HG03135 (cell line): ENCODE data around the gene CREBL2.
"Not testable (repeated sequence)": the region's sequence is repeated elsewhere in the genome, so short reads cannot be mapped to it uniquely, and the experiment has no call there.

Experiments
- ATAC-seq: cut with Tn5 transposase; IDR thresholded peaks from one replicate; pipeline ENCODE4 v1.9.1; 2021; ENCODE audit warnings: mild to moderate bottlenecking, moderate library complexity; ENCODE audit not compliant: unreplicated experiment

The CREBL2 gene, protein sequence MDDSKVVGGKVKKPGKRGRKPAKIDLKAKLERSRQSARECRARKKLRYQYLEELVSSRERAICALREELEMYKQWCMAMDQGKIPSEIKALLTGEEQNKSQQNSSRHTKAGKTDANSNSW

DNA sequence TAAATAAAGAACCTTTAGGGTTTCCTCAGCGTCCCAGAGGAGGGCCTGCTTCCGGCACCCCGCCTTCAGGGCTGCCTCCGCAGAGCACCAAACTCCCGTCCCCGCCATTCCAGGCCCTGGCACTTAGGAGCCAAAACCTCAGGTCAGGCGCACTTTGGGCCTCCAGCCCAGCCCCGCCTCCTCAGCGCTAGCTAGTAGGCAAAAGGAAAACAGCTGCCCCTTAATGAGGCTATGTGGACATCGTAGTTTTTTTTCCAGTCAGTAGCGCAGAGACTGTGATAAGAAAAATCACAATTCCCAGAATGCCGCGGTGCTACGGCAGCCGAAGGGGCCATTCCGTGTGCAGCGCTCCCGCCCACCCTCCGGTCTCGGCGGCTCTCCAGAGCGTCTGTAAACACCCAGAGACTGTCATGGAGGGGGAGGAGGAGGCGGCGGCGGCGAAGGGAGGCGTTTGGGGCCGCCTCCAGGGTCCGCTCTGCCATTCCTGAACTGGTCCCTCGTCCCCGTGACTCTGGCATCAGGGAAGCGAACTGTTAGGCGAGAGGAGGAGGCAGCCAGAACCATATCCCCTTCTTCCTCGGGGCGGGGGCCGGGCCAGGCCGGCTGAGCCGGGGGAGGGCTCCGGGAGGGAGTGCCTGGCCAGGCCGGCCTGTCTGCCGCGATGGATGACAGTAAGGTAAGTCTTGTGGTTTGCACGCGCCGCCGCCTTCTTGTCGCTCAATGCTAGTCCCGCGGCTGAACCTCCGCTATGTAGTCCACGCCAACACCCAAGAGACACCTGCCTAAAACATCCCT lies at the start of gene CREBL2:
TSS of gene CREBL2 (plus strand) at position 365 of the 795 bp plus-strand sequence. CDS start at position 662, 297 bp downstream.
- peak; percentile 73 for ATAC-seq

- ATAC-seq = no peak
These were observed 49.6 kb upstream of the CREBL2 start for GRCh38 chr12:12562016-12562483.

DNA sequence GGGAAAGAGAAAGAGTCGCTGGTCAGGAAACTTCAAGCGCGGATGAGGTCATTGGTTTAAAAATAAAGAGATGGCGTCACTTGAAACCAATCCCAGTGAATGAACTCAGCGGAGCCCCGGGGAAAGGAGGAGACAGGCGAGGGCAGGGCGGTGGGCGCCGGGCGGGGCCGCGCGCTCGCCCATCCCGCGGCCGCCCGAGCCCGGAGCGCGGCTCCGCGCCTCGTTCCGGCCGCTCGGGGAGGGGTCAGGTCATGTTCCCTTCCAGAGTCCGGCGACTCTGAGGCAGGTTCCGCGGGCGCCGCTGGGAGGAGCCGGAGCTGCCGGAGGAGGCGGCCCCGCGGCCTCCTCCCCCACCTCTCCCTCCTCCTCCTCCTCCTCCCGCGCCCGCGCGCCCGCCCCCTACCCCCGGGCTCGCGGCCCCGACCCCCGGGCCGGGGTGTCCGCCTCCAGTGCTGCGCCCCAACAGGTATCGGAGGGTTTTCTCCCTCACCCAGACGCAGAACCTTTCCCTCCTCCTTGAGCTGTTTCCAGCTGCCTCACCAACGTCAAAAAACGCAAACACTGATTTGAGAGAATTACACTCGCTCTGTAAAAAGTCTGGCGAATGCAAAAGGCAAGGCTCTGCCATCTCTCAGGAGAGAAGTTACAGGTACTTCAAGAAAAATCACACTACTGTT lies 49.0 kb upstream of the CREBL2 start, which contains the start of gene DUSP16:
TSS of gene DUSP16 (minus strand) at position 279 of the 677 bp plus-strand sequence. CDS start 41,765 bp downstream, outside the sequence.
- peak; percentile 75 for ATAC-seq

- no peak for ATAC-seq
These were observed 48.3 kb upstream of the CREBL2 start for GRCh38 chr12:12563290-12563928.

GRCh38 chr12:12564911-12565310 lies 46.8 kb upstream of the CREBL2 start:
- ATAC-seq = no peak

DNA sequence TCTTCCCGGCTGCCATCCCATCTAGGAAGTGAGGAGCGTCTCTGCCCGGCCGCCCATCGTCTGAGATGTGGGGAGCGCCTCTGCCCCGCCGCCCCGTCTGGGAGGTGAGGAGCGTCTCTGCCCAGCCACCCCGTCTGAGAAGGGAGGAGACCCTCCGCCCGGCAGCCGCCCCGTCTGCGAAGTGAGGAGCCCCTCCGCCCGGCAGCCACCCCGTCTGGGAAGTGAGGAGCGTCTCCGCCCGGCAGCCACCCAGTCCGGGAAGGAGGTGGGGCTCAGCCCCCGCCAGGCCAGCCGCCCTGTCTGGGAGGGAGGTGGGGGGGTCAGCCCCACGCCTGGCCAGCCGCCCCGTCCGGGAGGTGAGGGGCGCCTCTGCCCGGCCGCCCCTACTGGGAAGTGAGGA lies 45.7 kb upstream of the CREBL2 start:
- not testable (repeated sequence) for ATAC-seq

DNA sequence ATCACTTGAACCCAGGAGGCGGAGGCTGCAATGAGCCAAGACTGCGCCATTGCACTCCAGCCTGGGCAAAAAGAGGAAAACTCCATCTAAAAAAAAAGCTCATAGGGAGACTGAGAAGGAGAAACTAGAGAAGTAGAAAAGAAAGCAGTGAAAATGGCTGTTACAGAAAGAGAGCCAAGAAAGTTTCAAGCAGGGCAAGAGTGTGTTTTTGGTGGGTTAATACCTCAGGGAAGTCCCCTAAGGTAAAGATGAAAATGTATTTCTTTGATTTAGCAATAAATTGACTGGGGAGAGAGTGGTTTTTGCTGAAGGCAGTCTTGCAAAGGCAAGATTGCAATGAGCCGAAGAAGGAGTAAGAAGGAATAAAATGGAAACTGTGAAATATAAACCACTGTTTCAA lies 39.0 kb upstream of the CREBL2 start:
- no peak for ATAC-seq

GRCh38 chr12:12577786-12578185 lies 33.9 kb upstream of the CREBL2 start:
- no peak for ATAC-seq

DNA sequence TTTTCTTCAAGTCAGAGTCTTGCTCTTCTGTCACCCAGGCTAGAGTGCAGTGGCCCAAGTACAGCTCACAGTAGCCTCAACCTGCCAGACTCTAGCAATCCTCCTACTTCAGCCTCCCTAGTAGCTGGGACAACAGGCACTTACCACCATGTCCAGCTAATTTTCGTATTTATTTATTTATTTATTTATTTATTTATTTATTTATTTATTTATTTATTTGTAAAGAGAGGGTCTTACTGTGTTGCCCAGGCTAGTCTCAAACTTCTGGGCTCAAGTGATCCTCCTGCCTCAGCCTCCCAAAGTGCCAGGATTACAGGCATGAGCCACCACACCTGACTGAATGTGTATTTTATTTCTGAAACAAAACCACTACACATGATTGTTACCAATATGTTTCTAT lies 31.0 kb upstream of the CREBL2 start:
- not testable (repeated sequence) for ATAC-seq

DNA sequence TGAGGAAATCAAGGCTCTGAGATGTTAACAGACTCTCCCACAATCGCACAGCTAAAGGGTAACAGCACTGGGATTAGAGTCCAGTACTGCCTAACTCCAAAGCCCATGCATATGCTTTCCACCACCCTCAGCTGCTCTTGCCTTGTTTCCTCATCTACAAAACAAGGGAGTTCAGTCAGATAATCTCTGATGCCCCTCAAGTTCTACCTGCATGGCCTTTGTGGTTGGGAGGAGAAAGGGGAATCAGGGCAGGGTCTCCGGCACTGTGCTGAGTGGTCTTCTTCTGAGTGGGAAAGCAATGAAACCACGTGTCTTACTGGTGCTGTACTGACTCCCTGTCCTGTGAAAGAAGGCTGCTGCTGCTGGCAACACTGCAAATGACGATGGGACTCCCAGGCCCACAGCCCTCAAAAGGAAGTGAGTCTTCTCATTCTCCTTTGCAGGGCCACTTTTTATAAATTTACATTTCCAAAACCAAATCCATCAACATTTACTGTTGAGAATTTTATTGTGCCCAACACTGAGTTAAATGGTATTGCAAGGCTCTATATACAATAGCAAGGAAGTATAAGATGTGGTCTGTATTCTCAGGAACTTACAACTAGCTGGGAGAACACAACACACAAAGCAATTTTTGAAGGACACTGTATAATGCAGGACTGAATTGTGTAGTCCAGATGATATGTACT lies 29.3 kb upstream of the CREBL2 start:
- ATAC-seq = peak; percentile 29

- peak; percentile 91 for ATAC-seq
These were observed 28.8 kb upstream of the CREBL2 start for GRCh38 chr12:12582895-12583303.

GRCh38 chr12:12583510-12584178 lies 28.0 kb upstream of the CREBL2 start:
- ATAC-seq = no peak

GRCh38 chr12:12585115-12585863 lies 26.4 kb upstream of the CREBL2 start:
- no peak for ATAC-seq

- ATAC-seq = no peak
These were observed 24.6 kb upstream of the CREBL2 start for GRCh38 chr12:12586879-12587675.

DNA sequence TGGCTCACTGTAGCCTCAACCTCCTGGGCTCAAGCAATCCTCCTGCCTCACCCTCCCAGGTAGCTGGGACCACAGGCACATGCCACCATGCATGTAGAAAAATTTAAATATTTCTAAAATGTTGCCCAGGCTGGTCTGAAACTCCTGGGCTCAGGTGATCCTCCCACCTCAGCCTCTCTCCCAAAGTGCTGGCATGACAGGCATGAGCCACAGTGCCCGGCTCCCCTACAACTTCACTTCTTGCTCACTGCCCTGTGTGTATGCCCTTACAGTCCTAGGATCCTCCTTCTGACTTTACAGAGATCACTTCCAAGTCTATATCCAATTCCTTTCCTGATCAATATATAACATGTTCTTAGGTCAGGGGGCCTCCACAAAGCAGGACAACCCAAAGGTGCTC lies 23.8 kb upstream of the CREBL2 start:
- ATAC-seq = no peak

DNA sequence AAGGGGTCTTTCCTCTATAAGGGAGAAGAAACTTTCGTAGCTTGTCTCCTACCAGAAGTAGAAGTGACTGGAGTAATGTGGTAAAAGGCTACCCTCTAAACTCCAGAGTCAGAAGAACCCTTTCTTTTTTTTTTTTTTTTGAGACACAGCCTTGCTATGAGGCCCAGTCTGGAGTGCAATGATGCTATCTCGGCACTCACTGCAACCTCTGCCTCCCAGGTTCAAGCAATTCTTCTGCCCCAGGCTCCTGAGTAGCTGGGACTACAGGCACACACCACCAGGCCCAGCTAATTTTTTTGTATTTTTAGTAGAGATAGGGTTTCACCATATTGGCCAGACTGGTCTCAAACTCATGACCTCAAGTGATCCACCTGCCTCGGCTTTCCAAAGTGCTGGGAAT lies 23.2 kb upstream of the CREBL2 start:
- not testable (repeated sequence) for ATAC-seq

- no peak for ATAC-seq
These were observed 20.7 kb upstream of the CREBL2 start for GRCh38 chr12:12590961-12591360.

DNA sequence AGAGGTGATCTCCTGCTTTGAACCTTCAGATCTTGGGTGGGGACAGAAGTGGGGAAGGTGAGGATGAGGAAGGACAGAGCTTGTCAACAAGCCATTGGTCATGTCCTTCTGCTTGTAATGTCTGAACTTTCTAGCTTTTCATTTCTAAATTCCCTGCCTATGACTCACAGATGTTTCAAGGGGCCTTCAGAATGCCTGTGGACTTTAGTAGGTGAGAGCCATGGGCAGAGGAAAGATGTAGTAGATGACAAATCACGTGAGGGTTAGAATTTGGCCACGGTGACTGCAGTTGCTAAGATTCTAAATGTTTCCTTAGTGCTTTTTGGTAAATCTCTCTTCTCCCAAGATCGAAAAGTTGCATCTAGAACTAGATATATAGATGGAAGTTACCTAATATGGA lies 18.7 kb upstream of the CREBL2 start:
- no peak for ATAC-seq

DNA sequence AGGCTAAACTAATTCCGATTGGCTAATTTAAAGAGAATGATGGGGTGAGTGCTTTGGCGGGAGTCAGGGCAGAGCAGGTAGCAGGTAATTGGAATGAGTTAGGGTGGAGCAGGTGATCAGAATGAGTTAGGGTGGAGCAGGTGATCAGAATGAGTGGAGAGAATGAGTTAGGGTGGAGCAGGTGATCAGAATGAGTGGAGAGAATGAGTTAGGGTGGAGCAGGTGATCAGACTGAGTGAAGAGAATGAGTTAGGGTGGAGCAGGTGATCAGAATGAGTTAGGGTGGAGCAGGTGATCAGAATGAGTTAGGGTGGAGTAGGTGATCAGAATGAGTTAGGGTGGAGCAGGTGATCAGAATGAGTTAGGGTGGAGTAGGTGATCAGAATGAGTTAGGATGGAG lies 15.7 kb upstream of the CREBL2 start:
- not testable (repeated sequence) for ATAC-seq
